Skin epidermis (tissue), 12 donors: ENCODE data around the gene LMLN.
"Not testable (repeated sequence)": the region's sequence is repeated elsewhere in the genome, so short reads cannot be mapped to it uniquely, and the experiment has no call there.

Source experiments
- H3K27ac ChIP-seq, 21 experiments: fragments of 200-600 bp; sonication (generic) in 11 of 21; one replicate each; pipeline ENCODE4 v1.5.0; 2020; ENCODE audit warnings: mild to moderate bottlenecking in 3 of 21, inconsistent platforms in 2 of 21, moderate library complexity in 2 of 21
- H3K4me3 ChIP-seq, 7 experiments: fragments of 200-600 bp; sonication (generic) in 2 of 7; one replicate each; pipeline ENCODE4 v1.5.0; 2020; ENCODE audit warnings: inconsistent platforms in 2 of 7, mild to moderate bottlenecking in 2 of 7, moderate library complexity in 1 of 7

LMLN gene

DNA sequence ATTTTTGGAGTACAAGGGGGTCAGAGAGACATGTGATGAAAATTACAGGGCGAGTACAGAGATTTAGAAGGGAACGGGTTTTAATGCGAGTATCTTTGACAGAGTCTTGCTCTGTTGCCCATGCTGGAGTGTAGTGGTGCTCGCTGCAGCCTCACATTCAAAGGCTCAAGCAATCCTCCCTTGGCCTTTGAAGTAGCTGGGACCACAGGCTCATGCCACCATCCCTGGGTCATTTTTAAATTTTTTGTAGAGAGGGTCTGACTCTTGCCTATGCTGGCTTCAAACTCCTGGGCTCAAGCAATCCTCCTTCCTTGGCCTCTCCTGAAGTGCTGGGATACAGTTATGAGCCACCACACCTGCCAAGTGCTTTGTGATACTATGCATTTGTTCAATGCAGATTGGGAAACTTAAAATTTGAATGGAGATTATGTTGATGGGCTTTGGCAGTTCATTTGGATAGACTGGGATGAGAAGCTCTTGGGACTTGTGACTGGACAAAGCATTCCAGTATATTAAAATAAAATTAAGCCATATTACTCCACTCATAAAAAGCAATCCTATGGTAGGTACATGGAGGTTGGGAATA is 4.0 kb upstream of the LMLN start:
- H3K27ac ChIP-seq: no peak overlapping the region

DNA sequence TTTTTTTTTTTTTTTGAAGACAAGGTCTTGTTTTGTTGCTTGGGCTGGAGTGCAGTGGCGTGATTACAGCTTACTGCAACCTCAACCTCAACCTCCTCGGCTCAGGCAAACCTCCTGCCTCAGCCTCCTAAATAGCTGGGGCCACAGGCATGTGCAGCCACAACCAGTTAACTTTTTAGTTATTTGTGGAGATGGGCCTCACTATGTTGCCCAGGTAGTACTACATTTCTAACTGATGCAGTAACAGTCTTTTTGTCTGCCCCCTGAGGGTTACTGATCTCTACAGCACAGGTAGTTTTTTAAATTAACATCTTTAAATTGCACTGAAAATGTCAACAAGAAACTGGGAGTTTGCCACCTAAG is 3.4 kb upstream of the LMLN start:
- Histone ChIP-seq H3K4me3 (no peak overlapping the region), H3K27ac (peak overlapping the region in 4 of 21 experiments; percentile 13 to 60 (median 59))

More for the DNA sequence above, 4.0 kb upstream of the LMLN start:
- H3K4me3 ChIP-seq: no peak overlapping the region

DNA sequence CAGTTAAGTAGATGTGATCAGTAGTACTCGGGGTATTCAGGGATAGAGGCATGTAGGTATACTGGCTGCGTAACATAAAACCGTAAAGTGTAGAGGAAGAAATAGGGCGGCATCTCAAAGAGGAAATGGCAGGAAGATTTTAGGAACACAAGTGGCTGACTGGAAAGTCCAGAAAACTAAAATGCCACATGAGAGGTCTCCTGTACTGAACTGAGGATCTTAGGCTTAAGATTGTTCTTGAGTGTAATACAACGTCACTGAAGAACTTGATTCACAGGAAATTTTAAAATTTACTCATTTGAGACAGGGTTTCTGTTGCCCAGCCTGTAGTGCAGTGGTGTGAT is 2.3 kb upstream of the LMLN start:
- Histone ChIP-seq H3K4me3 (no peak overlapping the region), H3K27ac (peak overlapping the region in 10 of 21 experiments; percentile 2 to 60 (median 17))

DNA sequence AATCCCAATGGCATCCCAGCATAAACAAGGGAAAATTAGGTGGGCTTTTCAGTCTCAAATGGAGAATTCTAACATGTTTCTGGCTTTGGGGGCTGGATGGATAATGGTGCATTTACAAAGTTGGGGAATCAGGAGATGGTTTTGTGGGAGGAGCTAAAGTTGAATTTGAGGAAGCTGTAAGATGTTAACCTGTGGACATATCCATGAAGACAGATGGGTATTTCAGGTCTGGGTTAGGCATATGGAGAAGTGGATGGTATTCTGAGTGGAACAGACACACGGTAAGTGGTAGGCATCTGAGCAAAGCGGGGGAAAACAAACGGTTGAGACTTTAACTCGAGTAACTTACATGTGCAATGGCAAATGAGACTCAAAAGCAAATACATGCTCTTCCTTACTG is 1.7 kb upstream of the LMLN start:
- Histone ChIP-seq H3K27ac (peak overlapping the region in 10 of 21 experiments; percentile 2 to 92 (median 25)), H3K4me3 (no peak overlapping the region)

DNA sequence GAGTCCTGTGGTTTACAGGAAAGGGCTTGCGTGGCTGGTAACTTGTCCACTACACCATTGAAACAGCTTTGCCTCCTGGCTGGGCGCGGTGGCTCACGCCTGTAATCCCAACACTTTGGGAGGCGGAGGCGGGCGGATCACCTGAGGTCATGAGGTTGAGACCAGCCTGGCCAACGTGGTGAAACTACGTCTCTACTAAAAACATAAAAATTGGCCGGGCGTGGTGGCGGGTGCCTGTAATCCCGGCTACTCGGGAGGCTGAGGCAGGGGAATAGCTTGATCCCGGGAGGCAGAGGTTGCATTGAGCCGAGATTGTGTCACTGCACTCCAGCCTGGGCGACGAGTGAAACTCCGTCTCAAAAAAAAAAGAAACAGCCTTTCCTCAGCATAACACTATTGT is 1.2 kb upstream of the LMLN start:
- peak overlapping the region in 3 of 7 experiments; percentile 76 to 94 (median 77) for H3K4me3 ChIP-seq
- H3K27ac ChIP-seq: peak overlapping the region in 12 of 21 experiments; percentile 37 to 94 (median 84)

DNA sequence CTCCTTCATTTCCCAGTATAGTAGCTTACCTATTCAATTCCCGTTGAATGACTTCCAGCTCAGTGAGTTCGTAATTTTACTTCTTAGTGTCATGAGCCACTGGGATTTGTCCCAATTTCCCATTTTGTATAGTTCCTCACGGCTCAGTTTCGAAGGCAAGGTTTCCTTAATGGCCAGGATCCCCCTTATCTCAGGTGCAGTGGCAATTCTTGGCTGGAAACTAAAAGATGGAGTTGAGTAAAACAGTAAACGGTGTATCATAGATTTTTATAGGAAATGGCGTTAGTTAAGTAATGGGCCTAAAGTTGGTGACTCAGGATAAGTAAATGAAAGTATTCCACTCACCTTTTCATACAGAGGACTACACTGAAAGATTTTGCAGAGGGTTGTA is 522 bp upstream of the LMLN start:
- Histone ChIP-seq H3K27ac (peak overlapping the region in 20 of 21 experiments; percentile 37 to 94 (median 73)), H3K4me3 (peak overlapping the region; percentile 65 to 94 (median 77))

DNA sequence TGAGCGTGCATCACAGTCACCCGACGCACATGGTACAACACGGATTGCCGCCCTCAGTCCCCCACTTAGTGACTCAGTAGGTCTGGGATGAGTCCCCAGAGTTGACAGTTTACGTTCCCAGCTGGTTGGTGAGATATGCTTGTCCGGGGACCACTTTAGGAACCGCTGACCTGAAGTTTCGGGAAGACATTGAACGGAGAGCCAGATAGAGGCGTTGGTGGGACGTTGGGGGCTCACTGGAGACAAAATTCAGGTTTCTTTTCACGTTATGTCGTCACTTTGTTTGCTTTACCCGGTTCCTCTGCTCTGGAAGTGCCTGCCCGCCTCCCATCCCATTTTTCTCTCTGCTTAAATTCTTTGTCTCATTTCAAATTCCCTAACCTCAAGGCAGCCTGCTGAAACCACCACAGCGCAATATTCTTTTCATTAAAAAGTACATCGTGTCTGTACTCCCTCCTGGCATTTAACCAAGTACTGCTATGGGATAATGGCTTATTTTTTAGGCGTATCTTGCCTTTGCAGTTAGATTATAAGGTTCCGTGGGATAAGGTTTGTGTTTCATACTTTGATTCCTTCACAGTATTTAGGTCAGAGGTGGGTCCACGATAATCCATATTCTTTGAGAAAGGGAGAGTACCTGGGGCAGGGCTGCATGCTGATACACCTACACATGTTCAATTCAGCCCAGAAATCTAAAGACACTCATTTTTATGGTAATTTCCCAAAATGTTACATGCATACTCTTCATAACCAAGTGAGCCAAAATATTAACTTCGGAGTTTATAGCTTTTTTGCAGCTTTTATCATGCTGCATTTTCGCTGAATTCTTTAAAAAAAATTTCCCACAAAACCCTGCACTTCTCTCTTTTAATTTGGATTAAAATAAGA is 921 bp downstream of the LMLN start:
- Histone ChIP-seq H3K27ac (peak overlapping the region; percentile 20 to 94 (median 79)), H3K4me3 (peak overlapping the region; percentile 65 to 94 (median 77))

DNA sequence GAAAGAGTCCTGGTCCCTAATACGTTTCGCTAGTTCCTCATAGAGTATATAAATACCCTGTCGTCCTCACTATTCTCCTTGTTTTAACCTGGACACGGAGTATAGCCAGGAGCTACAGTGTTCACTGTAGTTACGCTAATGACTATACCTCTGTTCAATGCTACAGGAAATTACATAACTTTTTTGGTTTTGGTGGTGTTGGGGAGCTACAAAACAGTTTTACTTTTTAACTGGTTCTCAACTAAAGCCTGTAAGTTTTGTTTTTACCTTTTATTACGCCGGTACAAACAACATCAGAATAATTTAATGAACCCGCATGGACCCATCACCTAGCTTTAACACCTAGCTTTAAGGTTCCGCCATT is 1.5 kb downstream of the LMLN start:
- H3K4me3 ChIP-seq: peak overlapping the region in 1 of 7 experiments; percentile 70
- peak overlapping the region in 3 of 21 experiments; percentile 67 to 92 (median 74) for H3K27ac ChIP-seq

DNA sequence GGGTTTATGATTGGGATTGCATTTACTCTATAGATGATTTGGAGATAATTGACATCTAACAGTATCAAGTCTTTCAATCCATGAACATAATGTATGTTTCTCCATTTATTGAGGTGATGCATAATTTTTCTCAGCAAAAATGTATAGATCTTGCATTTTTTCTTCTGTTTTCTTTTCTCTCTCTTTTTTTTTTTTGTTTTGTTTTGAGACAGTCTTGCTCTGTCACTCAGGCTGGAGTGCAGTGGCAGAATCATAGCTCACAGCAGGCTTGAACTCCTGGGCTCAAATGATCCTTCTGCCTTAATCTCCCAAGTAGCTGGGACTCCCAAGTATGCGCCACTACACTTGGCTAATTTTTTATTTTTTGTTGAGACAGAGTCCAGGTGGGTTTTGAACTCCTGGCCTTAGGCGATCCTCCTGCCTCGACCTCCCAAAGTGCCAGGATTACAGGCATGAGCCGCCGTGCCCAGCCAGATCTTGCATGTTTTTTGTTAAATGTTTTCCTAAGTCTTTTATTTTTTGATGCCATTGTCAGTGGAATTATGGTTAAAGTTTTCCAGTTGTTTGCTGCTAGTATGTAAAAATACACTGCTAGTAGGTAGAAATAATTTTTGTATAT is 3.1 kb downstream of the LMLN start:
- H3K27ac ChIP-seq: no peak overlapping the region
- no peak overlapping the region for H3K4me3 ChIP-seq

DNA sequence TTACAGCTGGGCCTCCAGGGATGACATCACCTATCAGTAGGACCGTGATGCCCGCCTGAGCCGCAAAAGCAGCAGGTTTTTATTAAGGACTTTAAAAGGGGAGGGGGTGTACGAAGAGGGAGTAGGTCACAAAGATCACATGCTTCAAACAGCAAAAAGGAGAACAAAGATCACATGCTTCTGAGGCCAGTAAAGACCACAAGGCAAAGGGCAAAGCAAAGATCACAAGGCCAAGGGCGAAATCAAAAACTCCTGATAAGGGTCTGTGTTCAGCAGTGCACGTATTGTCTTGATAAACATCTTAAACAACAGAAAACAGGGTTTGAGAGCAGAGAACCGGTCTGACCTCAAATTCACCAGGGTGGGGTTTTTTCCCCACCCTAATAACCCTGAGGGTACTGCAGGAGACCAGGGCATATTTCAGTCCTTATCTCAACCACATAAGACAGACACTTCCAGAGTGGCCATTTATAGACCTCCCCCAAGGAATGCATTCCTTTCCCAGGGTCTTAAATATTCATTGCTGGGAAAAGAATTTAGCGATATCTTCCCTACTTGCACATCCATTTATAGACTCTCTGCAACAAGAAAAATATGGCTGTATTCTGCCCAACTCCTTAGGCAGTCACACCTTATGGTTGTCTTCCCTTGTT is 7.4 kb downstream of the LMLN start:
- not testable (repeated sequence) for H3K27ac ChIP-seq, H3K4me3 ChIP-seq

DNA sequence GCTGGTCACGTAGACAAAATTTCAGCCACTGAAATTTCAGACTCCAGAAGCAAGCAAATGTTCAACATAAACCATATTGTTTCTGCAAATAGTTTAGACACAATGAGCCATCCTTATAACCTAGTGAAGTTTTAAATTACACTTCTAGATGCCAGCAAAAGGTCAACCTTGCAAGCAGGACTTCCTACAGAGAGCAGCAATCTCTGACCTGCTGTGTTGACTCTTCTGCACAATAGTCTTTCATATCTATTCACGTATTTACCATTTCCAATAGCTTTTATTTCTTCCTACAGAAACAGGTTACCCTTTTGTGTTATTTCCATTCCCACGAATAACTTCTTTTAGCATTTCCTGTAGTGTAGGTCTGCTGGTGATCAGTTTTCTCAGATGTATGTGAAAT is 10.6 kb downstream of the LMLN start:
- Histone ChIP-seq H3K4me3 (no peak overlapping the region), H3K27ac (no peak overlapping the region)

DNA sequence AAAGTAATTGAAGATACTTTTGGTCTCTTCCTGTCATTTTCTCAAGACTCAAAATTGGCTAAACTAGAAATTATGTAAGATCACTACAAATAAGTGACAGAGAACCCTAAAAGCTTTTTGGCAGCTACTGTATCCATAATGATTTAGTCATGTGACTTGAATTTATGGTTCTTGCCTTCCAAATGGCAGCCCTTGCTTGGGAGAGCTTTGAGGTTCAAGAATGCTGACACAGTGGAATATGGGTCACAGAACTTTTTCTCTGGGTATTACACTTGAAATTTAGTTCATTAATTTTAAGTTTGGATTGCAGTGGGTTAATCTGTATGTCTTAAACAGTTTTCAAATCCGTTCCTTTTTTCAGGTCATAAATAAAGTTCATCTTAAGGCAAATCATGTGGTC is 14.0 kb downstream of the LMLN start:
- Histone ChIP-seq H3K4me3 (no peak overlapping the region), H3K27ac (no peak overlapping the region)

DNA sequence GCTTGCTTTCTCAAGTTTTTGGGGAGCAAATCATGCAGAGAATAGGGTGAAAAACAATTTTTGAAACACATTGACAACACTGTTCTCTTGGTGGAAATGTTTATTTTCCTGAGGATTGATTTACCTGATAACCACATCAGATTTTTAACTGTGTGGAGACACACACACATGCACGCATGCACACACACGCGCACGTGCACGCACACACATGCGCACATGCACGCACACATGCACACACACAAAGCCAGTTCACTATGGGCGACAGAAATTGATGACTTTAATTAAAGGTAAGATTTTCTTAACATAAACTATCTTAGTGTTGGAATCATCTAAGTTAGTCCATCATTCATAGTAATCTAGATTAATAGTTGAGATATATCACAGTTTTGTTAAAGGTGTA is 15.3 kb downstream of the LMLN start:
- Histone ChIP-seq H3K27ac (no peak overlapping the region), H3K4me3 (no peak overlapping the region)

DNA sequence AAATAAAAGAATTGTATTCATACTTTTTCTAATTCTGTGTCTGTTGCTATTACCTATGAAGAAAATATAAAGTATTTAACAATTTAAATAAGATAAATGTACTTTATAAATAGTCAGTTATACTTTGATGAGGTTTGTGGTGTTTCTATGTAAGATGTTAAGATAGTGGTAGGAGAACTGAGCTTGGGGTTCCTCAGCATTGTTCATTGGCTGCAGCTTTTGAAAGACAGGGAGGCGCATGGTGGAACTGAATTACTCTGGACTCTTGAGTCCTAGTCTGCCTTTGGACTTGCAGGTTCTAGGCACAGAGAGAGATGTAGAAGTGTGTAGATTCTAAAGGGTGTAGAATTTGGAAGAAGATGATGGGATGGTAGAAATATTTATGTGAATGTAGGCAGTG is 23.1 kb downstream of the LMLN start:
- Histone ChIP-seq H3K27ac (no peak overlapping the region), H3K4me3 (no peak overlapping the region)

DNA sequence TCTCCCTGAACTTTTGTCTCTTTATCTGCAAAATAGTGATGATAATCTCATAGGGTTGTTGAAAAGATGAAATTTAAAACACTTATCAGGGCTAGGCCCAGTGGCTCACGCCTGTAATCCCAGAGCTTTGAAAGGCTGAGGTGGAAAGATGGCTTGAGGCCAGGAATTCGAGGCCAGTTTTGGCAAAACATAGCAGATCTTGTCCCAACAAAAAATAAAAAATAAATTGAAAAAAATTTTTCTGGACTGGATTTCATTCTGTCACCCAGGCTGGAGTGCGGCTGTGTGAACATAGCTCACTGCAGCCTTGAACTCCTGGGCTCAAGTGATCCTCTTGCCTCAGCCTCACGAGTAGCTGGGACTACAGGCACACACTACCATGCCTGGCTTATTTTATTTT is 29.6 kb downstream of the LMLN start:
- Histone ChIP-seq H3K27ac (no peak overlapping the region), H3K4me3 (no peak overlapping the region)

DNA sequence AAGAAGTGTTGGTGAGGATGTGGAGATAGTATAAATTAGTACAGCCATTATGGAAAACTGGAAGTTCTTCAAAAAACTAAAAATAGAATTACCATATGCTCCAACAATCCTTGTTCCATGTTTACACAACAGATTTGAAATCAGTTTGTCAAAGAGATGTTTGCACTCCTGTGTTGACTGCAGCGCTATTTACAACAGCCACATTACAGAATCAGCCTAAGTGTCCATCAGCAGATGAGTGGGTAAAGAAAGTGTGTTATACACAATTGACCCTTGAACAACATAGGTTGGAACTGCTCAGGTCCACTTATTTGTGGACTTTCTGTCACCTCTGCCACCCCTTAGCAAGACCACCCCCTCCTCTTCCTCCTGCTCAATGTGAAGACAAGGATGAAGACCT is 34.7 kb downstream of the LMLN start:
- no peak overlapping the region for H3K27ac ChIP-seq

DNA sequence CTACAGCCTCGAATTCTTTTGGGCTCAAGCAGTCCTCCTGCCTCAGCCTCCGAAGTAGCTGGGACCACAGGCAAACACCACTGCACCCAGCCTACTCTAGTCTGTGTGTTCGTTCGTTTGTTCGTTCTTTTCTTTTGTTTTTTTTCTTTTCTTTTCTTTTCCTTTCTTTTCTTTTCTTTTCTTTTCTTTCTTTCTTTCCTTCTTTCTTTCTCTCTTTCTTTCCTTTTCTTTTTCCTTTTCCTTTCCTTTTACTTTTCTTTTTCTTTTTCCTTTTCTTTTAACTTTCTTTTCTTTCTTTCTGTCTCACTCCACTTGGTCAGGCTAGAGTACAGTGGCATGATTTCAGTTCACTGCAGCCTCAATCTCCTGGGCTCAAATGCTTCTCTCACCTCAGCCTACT is 36.8 kb downstream of the LMLN start:
- H3K4me3 ChIP-seq: no peak overlapping the region

More for the DNA sequence above, 34.7 kb downstream of the LMLN start:
- H3K4me3 ChIP-seq: no peak overlapping the region

DNA sequence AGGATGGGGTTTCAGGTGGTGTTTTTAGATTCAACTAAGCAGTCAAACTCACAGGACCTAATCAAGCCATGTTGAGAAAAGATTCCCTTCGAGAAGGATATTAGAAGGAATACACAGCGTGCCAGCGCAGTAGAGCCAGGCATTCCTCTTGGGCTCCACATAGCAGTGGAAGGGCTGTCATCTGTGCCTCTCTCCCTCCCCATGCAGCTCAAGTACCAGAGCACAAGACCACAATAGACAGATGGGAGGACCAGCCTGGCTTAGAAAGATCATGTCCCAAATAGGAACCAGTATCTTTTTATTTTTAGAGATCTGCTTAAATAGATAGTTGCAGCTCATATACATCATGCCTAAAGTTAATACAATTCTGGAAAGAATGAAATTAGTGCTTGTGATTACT is 37.9 kb downstream of the LMLN start:
- Histone ChIP-seq H3K4me3 (no peak overlapping the region), H3K27ac (no peak overlapping the region)

More for the DNA sequence above, 36.8 kb downstream of the LMLN start:
- H3K27ac ChIP-seq: no peak overlapping the region

DNA sequence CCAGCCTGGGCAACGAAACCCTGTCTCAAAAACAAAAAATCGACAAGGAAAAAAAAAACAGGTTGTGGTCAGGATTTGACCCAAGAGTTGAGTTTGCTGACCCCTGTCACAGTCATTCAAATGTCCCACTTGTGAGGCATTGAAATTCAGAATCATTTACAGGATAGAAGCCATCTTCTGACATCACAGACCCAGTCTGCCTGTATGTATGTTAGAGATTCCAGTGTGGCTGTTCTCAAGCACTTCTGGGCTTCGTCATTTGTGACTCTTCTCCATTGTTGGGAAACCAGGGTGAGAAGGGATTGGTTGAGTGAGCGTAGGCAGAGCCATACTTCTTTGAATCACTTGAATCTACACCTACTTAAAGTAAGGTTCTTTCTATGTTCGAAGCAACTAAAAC is 57.1 kb downstream of the LMLN start:
- no peak overlapping the region for H3K4me3 ChIP-seq
- H3K27ac ChIP-seq: no peak overlapping the region

DNA sequence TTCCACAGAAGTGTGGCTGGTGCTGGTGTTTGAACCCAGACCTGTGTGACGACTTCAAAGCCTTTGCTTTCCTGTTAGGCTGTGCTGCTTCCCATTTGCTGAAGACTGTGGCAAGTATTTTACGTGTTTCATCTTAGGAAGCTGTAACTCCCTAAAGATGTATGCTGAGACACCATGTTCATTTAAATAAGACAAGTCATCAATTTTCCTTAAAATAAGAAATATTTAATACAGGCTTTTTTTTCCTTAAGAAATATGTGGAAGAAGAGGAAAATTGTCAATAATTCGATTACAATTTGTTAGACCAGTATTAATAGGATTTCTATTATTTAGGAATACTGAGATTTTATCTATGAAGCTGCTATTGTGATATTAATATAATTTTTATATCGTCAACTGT is 58.4 kb downstream of the LMLN start:
- Histone ChIP-seq H3K4me3 (no peak overlapping the region), H3K27ac (no peak overlapping the region)

DNA sequence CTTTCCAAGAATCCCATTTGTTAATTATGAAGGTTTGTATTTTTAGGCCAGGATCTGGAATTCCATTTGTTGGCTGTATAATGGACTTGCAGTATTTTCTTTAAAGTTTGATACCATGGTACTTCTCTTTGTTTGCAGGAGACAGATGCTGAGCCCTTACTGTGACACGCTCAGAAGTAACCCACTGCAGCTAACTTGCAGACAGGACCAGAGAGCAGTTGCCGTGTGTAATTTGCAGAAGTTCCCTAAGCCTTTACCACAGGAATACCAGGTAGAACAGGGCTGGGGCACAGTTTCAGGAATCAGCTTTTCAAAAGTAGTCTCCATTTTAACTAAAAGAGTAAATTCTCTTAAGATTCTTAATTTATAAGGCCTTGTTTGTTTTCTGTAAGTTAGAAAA is 59.1 kb downstream of the LMLN start:
- H3K4me3 ChIP-seq: no peak overlapping the region

More for the DNA sequence above, 59.1 kb downstream of the LMLN start:
- no peak overlapping the region for H3K27ac ChIP-seq
